RWPE1 (cell line): Measurements from ENCODE around the gene RAB41.
"Not testable (repeated sequence)": the region's sequence is repeated elsewhere in the genome, so short reads cannot be mapped to it uniquely, and the experiment has no call there.

Experiments
- CTCF ChIA-PET: fragments of 350-600 bp; sonication (Branson Sonifier 250); formaldehyde crosslinking; extraction: SDS; loops from one replicate; lab custom pipeline; 2021; lab: Yijun Ruan, JAX
- POLR2A ChIA-PET: fragments of 400-600 bp; formaldehyde crosslinking; extraction: SDS; loops from one replicate; lab custom pipeline; 2020; ENCODE audit warnings: antibody characterized with exemption; ENCODE audit not compliant: low non-redundant PET; lab: Yijun Ruan, JAX
- DNase-seq: peaks from one replicate; pipeline ENCODE4 v3.0.0; 2012; ENCODE audit warnings: low spot score
- H3K27ac ChIP-seq: fragments of 450-650 bp; 2 replicates; pipeline ENCODE4 v1.5.1; 2017
- TF ChIP-seq, protein P1 (sequence below): fragments of 450-650 bp; conservative IDR thresholded peaks from 2 replicates; pipeline ENCODE4 v1.5.1; 2017; ENCODE audit warnings: low read depth, mild to moderate bottlenecking

The RAB41 gene

DNA sequence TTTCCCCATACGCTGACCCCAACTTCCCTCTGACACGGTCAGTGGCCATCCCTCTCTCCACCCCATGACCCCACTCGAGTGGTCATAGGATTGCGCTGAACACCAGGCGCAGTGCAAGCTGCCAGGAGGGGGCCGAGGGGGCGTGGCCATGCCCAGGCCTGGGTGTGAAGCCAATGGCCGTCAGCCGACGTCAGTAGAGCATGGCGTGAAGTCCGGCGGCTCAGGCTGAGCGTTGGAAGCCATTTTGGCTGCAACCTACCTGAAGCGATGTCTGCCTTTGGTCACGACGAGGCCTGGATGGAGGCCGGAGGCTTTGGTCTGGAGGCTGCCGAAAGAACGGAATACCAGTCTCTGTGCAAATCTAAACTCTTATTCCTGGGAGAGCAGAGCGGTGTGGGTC is at the start of gene RAB41:
RAB41 (plus strand) TSS at position 222 of the 400 bp plus-strand sequence; CDS start at position 268, 46 bp downstream.
- no peak within 1 kb of the TSS for H3K27ac ChIP-seq
- DNase-seq: no peak
- POLR2A ChIA-PET: no interaction called here
- CTCF ChIA-PET: no interaction called here
- TF ChIP-seq, protein P1, sequence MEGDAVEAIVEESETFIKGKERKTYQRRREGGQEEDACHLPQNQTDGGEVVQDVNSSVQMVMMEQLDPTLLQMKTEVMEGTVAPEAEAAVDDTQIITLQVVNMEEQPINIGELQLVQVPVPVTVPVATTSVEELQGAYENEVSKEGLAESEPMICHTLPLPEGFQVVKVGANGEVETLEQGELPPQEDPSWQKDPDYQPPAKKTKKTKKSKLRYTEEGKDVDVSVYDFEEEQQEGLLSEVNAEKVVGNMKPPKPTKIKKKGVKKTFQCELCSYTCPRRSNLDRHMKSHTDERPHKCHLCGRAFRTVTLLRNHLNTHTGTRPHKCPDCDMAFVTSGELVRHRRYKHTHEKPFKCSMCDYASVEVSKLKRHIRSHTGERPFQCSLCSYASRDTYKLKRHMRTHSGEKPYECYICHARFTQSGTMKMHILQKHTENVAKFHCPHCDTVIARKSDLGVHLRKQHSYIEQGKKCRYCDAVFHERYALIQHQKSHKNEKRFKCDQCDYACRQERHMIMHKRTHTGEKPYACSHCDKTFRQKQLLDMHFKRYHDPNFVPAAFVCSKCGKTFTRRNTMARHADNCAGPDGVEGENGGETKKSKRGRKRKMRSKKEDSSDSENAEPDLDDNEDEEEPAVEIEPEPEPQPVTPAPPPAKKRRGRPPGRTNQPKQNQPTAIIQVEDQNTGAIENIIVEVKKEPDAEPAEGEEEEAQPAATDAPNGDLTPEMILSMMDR: no peak

DNA sequence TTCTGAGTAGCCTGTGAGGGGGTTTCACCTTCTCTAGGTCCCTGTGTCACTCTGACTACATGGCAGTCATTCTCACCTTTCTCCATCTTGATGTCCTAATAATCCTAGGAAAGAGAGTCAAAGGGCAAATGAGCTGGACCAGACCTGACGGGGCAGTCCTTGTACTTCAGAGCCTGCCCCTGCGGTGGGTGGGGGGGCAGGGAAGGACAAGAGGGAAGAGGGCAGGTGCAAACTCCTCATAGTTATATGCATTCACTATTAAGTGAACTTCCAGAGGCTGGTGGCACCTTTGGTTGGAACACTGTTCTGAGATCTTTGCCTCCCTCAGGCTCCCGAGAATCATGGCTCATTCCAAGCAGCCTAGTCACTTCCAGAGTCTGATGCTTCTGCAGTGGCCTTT is 47.6 kb upstream of the RAB41 start, which contains the start of gene AWAT1:
AWAT1 (plus strand) TSS at position 301 of the 400 bp plus-strand sequence; CDS start at position 342, 41 bp downstream.
- no peak within 1 kb of the TSS for H3K27ac ChIP-seq
- POLR2A ChIA-PET: no interaction called here
- DNase-seq: no peak
- CTCF ChIA-PET: interaction anchor here (0.9 kb wide), 1 partner anchor 196 kb away, joined by 4 read pairs; no protein-coding TSS in a partner anchor
- TF ChIP-seq, protein P1: no peak

DNA sequence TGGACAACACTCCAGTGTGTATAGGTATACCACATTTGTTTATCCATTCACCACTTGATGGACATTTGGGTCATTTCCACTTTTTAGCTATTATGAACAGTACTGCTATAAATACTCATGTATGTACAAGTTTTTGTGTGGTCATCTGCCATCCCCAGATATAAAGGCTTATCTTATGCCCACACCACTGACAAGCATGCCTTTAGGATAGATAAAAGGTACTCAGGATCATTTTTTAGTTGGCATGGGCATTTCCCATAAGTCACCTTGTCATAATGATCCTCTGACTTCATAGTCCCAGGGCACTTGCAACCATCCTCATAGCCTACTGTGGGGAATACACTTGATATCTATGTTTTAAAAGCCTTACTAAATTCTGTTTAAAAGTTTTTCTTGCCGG is 41.2 kb upstream of the RAB41 start:
- H3K27ac ChIP-seq: no peak overlapping the region
- DNase-seq: no peak
- ChIA-PET CTCF (no interaction called here), POLR2A (no interaction called here)
- TF ChIP-seq, protein P1: no peak

DNA sequence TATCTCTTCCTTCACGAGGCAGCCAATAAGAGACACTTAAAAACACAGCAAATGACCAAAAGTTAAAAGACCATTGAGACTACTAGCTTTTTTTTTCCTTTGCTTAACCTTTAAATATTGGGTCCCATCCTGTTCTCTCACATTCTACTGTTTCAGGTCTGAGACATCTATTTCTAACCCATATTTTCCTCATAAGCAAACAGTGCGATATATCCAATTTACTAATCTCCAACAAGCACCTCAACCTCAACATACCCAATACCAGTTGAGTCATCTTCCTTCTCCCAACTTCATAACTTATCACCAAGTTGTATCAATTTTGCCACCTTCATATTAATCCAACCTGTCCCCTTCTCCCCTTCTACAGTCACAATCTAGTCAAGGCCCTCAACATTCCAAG is 40.5 kb upstream of the RAB41 start:
- TF ChIP-seq, protein P1: no peak
- no peak for DNase-seq
- no peak overlapping the region for H3K27ac ChIP-seq
- CTCF ChIA-PET: no interaction called here
- POLR2A ChIA-PET: no interaction called here

DNA sequence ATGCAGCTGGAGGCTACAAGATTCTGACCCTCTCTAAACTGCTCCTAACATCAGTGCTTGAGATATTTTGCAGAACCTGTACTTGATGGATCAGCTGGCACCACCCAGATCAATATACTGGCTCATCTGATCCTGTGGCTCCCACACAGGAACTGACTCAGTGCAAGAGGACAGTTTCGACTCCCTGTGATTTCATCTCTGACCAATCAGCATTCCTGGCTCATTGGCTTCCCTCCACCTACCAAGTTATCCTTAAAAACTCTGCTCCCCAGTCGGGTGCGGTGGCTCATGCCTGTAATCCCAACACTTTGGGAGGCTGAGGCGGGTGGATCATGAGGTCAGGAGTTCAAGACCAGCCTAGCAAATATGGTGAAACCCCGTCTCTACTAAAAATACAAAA is 38.4 kb upstream of the RAB41 start:
- H3K27ac ChIP-seq, CTCF ChIA-PET, POLR2A ChIA-PET, DNase-seq: not testable (repeated sequence)

DNA sequence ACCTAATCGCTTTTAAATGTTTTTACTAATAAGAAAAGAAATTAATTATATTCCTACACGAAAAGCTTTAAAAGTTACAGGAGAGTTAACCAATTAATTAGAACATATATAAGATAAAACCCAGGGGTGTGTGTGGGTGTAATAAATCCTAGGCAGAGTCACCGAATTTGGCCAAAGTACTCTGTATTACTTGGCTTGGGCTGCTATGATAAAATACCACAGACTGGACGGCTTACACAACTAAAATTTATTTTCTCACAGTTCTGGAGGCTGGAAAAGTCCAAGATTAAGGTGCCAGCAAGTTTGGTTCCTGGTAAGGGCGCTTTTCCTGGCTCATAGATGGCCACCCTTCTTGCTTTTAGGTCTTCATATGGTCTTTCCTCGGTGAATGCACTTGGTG is 37.1 kb upstream of the RAB41 start:
- TF ChIP-seq, protein P1: no peak
- ChIA-PET CTCF (no interaction called here), POLR2A (no interaction called here)
- DNase-seq: no peak
- H3K27ac ChIP-seq: no peak overlapping the region

DNA sequence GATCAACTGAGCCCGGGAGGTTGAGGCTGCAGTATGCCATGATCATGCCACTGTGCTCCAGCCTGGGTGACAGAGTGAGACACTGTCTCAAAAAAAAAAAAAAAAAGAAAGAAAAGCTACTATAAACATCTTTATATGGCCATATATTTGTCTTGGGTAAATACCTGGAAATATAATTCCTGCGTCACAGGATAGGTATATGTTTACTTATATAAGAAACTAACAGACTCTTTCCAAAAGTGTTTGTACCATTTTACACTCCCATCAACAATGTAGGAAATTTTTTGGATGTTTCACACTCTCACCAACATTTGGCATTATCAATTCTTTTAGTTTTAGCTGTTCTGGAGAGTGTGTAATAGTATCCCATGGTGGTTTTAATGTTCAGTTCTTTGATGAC is 34.7 kb upstream of the RAB41 start:
- CTCF ChIA-PET: no interaction called here
- DNase-seq: no peak
- no peak overlapping the region for H3K27ac ChIP-seq
- TF ChIP-seq, protein P1: no peak
- POLR2A ChIA-PET: no interaction called here
